ENCODE data around the gene CCNJL. TPM values are rescaled to one million over a fixed set of nuclear protein-coding genes. Genes with fewer than 3 reads are reported as not detected.

Gene CCNJL
- total RNA-seq, 4 donors from 2014 or later: 0.16 to 2.8 (median 0.17) TPM; not detected in 1

GRCh38 chr5:160271396-160271795 is 41.0 kb downstream of the CCNJL start:
- no peak for TF ChIP-seq CTCF (IDR thresholded peaks at IDR 0.05; ENCODE audit: low read depth)

GRCh38 chr5:160270704-160271103 is 41.7 kb downstream of the CCNJL start:
- no peak for TF ChIP-seq CTCF (IDR thresholded peaks at IDR 0.05; ENCODE audit: low read depth)

GRCh38 chr5:160269017-160269416 is 43.3 kb downstream of the CCNJL start:
- TF ChIP-seq CTCF (IDR thresholded peaks at IDR 0.05; ENCODE audit: low read depth): no peak

GRCh38 chr5:160268121-160268520 is 44.2 kb downstream of the CCNJL start:
- no peak for TF ChIP-seq CTCF (IDR thresholded peaks at IDR 0.05; ENCODE audit: low read depth)

DNA sequence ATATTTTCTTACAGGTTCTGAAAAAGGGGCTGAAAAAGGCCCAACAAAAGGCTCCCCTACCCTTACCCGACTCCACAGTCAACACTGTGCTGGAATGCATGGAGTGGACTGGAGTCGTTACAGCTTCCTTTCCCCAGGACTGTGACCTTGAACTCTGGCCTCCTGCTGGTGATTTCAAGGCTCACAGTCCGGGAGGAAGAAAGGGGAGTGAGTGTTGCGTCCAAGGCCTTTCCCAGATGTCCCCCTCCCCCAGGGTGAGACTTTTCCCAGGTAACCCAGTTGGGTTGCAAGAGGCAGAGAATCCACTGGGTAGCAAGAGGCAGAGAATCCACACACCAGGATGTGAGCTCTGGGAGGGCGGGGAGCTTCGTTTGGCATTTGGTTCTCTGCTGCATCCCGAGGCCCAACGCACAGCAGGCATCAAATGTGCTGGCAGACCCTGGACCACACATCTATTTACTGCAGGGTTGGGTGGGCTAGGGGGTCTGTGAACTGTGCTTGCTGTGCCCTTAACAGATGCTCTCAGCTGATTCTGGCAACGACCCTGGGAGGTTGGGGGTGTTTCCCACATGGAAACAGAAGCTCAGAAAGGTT is 45.5 kb downstream of the CCNJL start:
- TF ChIP-seq CTCF (IDR thresholded peaks at IDR 0.05; ENCODE audit: low read depth): no peak

DNA sequence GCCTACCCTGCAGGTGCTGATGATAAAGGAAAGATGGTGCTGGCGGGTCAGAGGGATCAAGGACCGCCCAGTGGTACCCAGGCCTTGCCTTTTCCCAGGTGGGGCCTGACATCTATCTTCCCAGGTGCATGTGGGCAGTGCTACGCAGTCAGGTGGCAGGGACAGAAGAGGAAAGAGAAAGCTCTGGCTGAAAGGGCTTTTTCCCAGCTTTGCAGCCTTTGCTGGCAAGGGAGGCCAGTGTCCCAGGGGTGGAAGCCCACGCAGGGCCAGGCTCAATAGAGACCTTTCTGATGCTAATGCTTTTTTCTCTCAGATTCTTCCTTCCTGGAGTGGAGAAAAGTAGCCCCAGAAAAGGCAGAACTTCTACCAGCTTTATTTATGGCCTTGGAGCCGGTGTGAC is 46.3 kb downstream of the CCNJL start:
- no peak for TF ChIP-seq CTCF (IDR thresholded peaks at IDR 0.05; ENCODE audit: low read depth)

GRCh38 chr5:160263326-160263855 is 49.0 kb downstream of the CCNJL start:
- no peak for TF ChIP-seq CTCF (IDR thresholded peaks at IDR 0.05; ENCODE audit: low read depth)
